ENCODE results near the gene ADIPOR2.

The ADIPOR2 gene

GRCh38 chr12:1811281-1811947 lies 120.5 kb downstream of the ADIPOR2 start:
- no peak for DNase-seq (ENCODE audit: low spot score)
- no peak for TF ChIP-seq CTCF (IDR thresholded peaks at IDR 0.05; ENCODE audit: extremely low read depth, missing control alignments)

GRCh38 chr12:1811948-1812291 lies 121.0 kb downstream of the ADIPOR2 start:
- DNase-seq (ENCODE audit: low spot score): no peak
- no peak for TF ChIP-seq CTCF (IDR thresholded peaks at IDR 0.05; ENCODE audit: extremely low read depth, missing control alignments)

GRCh38 chr12:1812650-1813302 lies 121.9 kb downstream of the ADIPOR2 start:
- no peak for TF ChIP-seq CTCF (IDR thresholded peaks at IDR 0.05; ENCODE audit: extremely low read depth, missing control alignments)
- no peak for DNase-seq (ENCODE audit: low spot score)

- no peak for TF ChIP-seq CTCF (IDR thresholded peaks at IDR 0.05; ENCODE audit: extremely low read depth, missing control alignments)
- DNase-seq (ENCODE audit: low spot score): no peak
Measured at GRCh38 chr12:1814266-1814665, 123.4 kb downstream of the ADIPOR2 start.

GRCh38 chr12:1815108-1815507 lies 124.2 kb downstream of the ADIPOR2 start:
- no peak for DNase-seq (ENCODE audit: low spot score)
- TF ChIP-seq CTCF (IDR thresholded peaks at IDR 0.05; ENCODE audit: extremely low read depth, missing control alignments): no peak

- DNase-seq (ENCODE audit: low spot score): no peak
- no peak for TF ChIP-seq CTCF (IDR thresholded peaks at IDR 0.05; ENCODE audit: extremely low read depth, missing control alignments)
Measured at GRCh38 chr12:1815814-1816729, 125.2 kb downstream of the ADIPOR2 start.

All from GM20000 (cell line).